Astrocyte of the cerebellum (primary cell): ENCODE data around the gene MOCOS.

ENCODE experiments used
- DNase-seq: peaks from one replicate; pipeline ENCODE4 v3.0.0-alpha.2; 2011; ENCODE audit warnings: low read depth
- H3K4me3 ChIP-seq: 2 replicates; pipeline ENCODE4 v1.5.1; 2011; ENCODE audit warnings: mild to moderate bottlenecking, low read depth, low read length, moderate library complexity
- in situ Hi-C: cut with HindIII; loops from 2 replicates; pipeline ENCODE4 v1.10.0; 2017; ENCODE audit warnings: low sequenced_read_pairs
- TF ChIP-seq, protein P1 (sequence below): IDR thresholded peaks from 2 replicates; pipeline ENCODE4 v1.5.1; 2012; ENCODE audit warnings: low read length, low read depth, moderate library complexity, mild to moderate bottlenecking; ENCODE audit errors: missing control alignments

The MOCOS gene

DNA sequence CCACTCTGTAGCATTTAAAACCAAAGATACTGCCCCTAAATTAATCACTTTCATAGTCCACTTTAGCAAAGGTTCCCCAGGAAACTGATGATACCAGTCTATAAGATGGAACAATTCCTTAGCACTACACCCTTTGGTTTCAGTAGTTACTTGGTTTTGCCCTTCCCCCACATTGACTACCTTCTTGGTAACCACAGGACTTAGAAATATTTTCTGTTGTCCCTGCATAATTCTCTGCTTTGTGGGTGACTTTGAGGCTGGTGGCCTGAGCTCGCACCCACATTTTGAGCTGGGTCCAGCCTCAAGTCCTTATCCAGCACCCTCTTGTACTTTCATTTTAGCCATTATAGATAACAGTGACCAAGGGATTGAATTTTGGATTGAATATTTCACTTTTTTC is 34.5 kb upstream of the MOCOS start:
- H3K4me3 ChIP-seq: no peak overlapping the region
- no peak for DNase-seq
- TF ChIP-seq, protein P1, sequence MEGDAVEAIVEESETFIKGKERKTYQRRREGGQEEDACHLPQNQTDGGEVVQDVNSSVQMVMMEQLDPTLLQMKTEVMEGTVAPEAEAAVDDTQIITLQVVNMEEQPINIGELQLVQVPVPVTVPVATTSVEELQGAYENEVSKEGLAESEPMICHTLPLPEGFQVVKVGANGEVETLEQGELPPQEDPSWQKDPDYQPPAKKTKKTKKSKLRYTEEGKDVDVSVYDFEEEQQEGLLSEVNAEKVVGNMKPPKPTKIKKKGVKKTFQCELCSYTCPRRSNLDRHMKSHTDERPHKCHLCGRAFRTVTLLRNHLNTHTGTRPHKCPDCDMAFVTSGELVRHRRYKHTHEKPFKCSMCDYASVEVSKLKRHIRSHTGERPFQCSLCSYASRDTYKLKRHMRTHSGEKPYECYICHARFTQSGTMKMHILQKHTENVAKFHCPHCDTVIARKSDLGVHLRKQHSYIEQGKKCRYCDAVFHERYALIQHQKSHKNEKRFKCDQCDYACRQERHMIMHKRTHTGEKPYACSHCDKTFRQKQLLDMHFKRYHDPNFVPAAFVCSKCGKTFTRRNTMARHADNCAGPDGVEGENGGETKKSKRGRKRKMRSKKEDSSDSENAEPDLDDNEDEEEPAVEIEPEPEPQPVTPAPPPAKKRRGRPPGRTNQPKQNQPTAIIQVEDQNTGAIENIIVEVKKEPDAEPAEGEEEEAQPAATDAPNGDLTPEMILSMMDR: no peak
- in situ Hi-C loops: no loop called here

DNA sequence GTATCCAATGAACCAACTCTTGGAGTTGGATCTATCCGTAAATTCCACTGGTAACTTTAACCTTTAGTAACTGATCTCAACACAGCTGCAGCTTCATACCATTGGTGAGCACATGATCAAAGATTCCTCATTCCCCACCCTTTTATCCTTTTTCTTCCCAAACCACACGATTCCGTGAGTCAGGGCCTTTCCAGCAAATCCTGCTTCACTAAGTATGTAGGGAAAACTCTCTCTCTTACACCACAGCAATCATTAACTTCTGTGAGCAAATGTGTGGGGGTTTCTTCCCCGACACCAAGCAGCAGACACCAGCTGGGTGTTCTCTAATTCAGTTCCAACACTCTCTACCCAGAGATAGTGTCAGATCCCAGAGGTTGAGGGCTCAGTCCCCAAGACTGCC is 34.1 kb upstream of the MOCOS start:
- H3K4me3 ChIP-seq: no peak overlapping the region
- DNase-seq: peak; percentile 67
- in situ Hi-C loops: no loop called here
- TF ChIP-seq, protein P1: no peak

DNA sequence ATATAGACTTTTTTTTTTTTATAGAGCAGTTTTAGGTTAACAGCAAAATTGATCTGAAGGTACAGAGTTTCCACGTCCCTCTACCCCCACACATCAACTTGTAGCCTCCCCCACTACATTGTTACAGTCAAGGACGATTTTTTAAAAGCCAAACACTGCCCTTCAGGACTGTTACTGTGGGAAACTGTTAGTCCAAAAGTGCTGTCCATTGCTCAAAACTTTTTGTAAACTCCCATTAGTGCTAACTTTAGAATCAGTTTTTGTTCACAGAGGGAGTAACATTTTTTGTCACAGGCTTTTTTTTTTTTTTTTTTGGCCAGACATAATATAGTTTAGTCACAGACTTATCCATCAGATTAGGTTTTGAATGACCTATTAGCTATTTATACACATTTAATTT is 33.5 kb upstream of the MOCOS start:
- no peak for DNase-seq
- in situ Hi-C loops: no loop called here
- no peak overlapping the region for H3K4me3 ChIP-seq
- TF ChIP-seq, protein P1: no peak

DNA sequence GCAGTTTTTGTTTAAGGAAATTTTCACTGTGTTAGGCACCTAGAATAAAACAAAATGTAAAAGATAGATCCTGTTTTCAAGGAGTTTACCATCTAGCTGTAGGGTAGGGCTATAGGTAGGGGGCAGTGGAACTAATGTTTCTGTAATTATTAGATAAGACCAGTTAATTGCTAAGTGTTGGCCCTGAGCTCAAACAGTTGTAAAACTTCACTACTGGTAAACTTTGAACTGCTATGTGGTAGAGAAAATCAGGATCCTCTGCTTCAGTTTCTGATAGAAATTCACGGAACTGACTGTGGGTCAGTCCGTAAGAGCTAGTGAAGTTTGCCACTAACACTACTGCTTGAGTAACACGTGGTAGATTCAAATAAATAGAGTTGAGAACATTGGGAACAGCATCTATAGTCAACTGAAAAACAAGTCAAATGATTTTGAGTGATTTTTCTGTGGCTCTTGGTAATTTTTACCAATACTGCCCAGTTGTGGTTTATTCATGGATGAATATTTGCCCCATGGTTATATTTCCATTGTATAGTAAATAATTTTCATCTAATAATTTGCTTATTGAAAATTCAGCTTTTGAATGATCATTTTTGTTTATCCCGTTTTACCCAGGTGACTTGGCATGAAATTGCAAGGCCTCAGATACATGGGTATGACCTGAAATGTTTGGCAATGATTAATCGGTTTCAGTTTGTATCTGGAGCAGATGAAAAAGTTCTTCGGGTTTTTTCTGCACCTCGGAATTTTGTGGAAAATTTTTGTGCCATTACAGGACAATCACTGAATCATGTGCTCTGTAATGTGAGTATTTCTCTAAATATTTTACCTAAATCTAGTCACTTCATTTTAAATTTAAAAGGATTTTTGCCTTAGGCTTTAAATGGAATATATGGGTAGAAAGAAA is 31.2 kb upstream of the MOCOS start:
- no peak for DNase-seq
- in situ Hi-C loops: no loop called here
- TF ChIP-seq, protein P1: no peak

DNA sequence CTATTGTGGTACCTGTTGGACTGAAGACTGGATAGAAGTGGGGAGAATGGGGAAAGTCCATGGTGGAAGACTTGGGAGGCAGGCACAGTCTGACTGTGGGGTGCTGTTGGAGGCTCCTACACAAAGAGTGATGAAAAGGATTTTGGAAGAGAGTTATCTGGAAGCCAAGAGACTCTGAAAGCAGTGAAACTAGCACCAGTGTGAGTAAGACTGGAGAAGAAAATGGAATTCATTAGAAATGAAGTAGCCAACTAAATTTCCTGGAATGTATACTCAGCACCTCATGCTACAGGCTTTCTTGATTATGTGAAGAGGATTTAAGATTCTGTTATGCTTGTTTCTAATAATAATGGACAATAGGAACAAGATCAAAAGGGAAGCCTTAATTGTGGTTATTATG is 29.9 kb upstream of the MOCOS start:
- H3K4me3 ChIP-seq: no peak overlapping the region
- TF ChIP-seq, protein P1: no peak
- no peak for DNase-seq
- in situ Hi-C loops: no loop called here

More for the DNA sequence above, 31.2 kb upstream of the MOCOS start:
- no peak overlapping the region for H3K4me3 ChIP-seq

DNA sequence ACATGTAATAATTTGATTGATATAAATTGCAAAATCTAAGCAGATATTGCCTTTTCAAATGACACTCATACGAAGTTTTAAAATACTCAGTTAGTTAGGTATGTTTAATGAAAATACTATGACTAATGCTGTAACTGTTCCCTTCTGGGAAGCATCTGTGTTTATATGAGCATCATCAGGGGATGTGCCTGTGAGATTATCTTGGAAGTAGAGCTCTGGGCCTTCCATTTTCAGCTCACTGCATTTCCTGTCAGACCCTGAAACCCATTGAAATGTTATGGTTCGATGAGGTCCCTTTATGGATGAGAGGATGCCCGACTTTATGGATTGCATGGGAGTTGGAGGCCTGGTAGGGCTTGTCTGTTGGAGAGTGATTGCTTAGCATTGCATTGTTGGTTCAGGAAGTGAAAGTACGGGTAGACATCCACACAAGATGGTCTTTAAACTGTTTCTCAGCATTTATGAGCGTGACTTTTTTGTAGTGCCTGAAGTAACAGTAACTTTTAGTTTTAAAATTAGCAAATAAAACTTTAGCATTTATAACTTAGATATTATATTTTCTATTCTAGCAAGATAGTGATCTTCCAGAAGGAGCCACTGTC is 28.9 kb upstream of the MOCOS start:
- in situ Hi-C loops: no loop called here
- TF ChIP-seq, protein P1: no peak
- no peak overlapping the region for H3K4me3 ChIP-seq
- peak; percentile 26 for DNase-seq
